ENCODE data around the gene SSH3. TPM values are rescaled to one million over a fixed set of nuclear protein-coding genes. Genes with fewer than 3 reads are reported as not detected.

Gene SSH3
- polyA plus RNA-seq, 3 donors, result 12.3 to 14.8 (median 13.0) TPM

- 10 to 14% (median 13%) methylated on average over 24 to 25 of the region's 25 CpGs for WGBS, 3 donors
- peak overlapping the region; percentile 99 for H3K27ac ChIP-seq (ENCODE audit: low read depth, low read length)
Measured at GRCh38 chr11:67352546-67353316, 49.4 kb downstream of the SSH3 start.

GRCh38 chr11:67353317-67354074 is 50.2 kb downstream of the SSH3 start, which contains the start of gene POLD4:
TSS of gene POLD4 (minus strand) at chr11:67353546. CDS start at chr11:67353399, 147 bp downstream.
- WGBS, 3 donors, result 0 to 1% (median 0%) methylated on average over 34 to 37 of the region's 37 CpGs
- H3K27ac ChIP-seq (ENCODE audit: low read depth, low read length), result peak within 1 kb of the TSS; percentile 99

GRCh38 chr11:67354075-67355022 is 51.0 kb downstream of the SSH3 start:
- WGBS, 3 donors, result 18 to 34% (median 21%) methylated on average over 7 to 8 of the region's 8 CpGs
- peak overlapping the region; percentile 99 for H3K27ac ChIP-seq (ENCODE audit: low read depth, low read length)

- peak overlapping the region; percentile 87 for H3K27ac ChIP-seq (ENCODE audit: low read depth, low read length)
- 70 to 73% (median 72%) methylated on average over 11 of the region's 11 CpGs for WGBS, 3 donors
Measured at GRCh38 chr11:67355023-67355793, 51.9 kb downstream of the SSH3 start.

GRCh38 chr11:67355794-67356386 is 52.6 kb downstream of the SSH3 start:
- WGBS, 3 donors, result 63 to 85% (median 78%) methylated on average over 4 of the region's 4 CpGs
- peak overlapping the region; percentile 87 for H3K27ac ChIP-seq (ENCODE audit: low read depth, low read length)

- peak overlapping the region; percentile 8 for H3K27ac ChIP-seq (ENCODE audit: low read depth, low read length)
- WGBS, 3 donors, result 34 to 55% (median 55%) methylated on average over 3 to 4 of the region's 4 CpGs
Measured at GRCh38 chr11:67356387-67356863, 53.1 kb downstream of the SSH3 start.

GRCh38 chr11:67356864-67357561 is 53.7 kb downstream of the SSH3 start:
- 9 to 36% (median 15%) methylated on average over 3 of the region's 3 CpGs for WGBS, 3 donors
- peak overlapping the region; percentile 8 for H3K27ac ChIP-seq (ENCODE audit: low read depth, low read length)

GRCh38 chr11:67357831-67358670 is 54.7 kb downstream of the SSH3 start:
- H3K27ac ChIP-seq (ENCODE audit: low read depth, low read length), result no peak overlapping the region
- WGBS, 3 donors, result 81 to 87% (median 85%) methylated on average over 12 of the region's 12 CpGs

Other genes starting within 250 kb of the SSH3 start
- 10 to 100 TPM; 16.0 to 26.5 (median 24.7) TPM for gene RHOD, start 246.7 kb upstream of the SSH3 start, polyA plus RNA-seq
- gene KDM2A, start 184.3 kb upstream of the SSH3 start, polyA plus RNA-seq, result 10 to 100 TPM; 14.9 to 36.4 (median 34.0) TPM
- gene GRK2, start 37.1 kb upstream of the SSH3 start, polyA plus RNA-seq, result 10 to 100 TPM; 26.8 to 70.1 (median 50.6) TPM
- 10 to 100 TPM; 13.0 to 48.7 (median 23.5) TPM for gene ANKRD13D, start 14.2 kb upstream of the SSH3 start, polyA plus RNA-seq
- 100 to 1,000 TPM; 116 to 188 (median 169) TPM for gene POLD4, start 50.0 kb downstream of the SSH3 start, polyA plus RNA-seq
- 10 to 100 TPM in 1 of 3 donors, 1 to 10 TPM in 2; 2.7 to 17.4 (median 9.9) TPM for gene CLCF1, start 70.1 kb downstream of the SSH3 start, polyA plus RNA-seq
- 10 to 100 TPM in 2 of 3 donors, 1 to 10 TPM in 1; 9.8 to 15.3 (median 10.2) TPM for gene RAD9A, start 88.5 kb downstream of the SSH3 start, polyA plus RNA-seq
- 10 to 100 TPM; 82.3 to 97.8 (median 93.6) TPM for gene PPP1CA, start 98.3 kb downstream of the SSH3 start, polyA plus RNA-seq
- 1 to 10 TPM; 2.2 to 6.6 (median 2.4) TPM for gene TBC1D10C, start 100.6 kb downstream of the SSH3 start, polyA plus RNA-seq
- gene CARNS1, start 112.1 kb downstream of the SSH3 start, polyA plus RNA-seq, result 1 to 10 TPM in 2 of 3 donors, under 1 TPM in 1; 0.32 to 2.6 (median 2.1) TPM
- 10 to 100 TPM; 32.7 to 39.5 (median 35.4) TPM for gene RPS6KB2, start 125.0 kb downstream of the SSH3 start, polyA plus RNA-seq
- 1 to 10 TPM; 2.9 to 8.0 (median 4.1) TPM for gene PTPRCAP, start 134.2 kb downstream of the SSH3 start, polyA plus RNA-seq
- gene CORO1B, start 139.9 kb downstream of the SSH3 start, polyA plus RNA-seq, result 10 to 100 TPM; 60.3 to 79.0 (median 63.4) TPM
- not detected for gene GPR152, start 149.2 kb downstream of the SSH3 start, polyA plus RNA-seq
- 1 to 10 TPM in 2 of 3 donors, under 1 TPM in 1; 0.28 to 8.4 (median 1.5) TPM for gene CABP4, start 151.8 kb downstream of the SSH3 start, polyA plus RNA-seq
- gene TMEM134, start 165.7 kb downstream of the SSH3 start, polyA plus RNA-seq, result 100 to 1,000 TPM in 2 of 3 donors, 10 to 100 TPM in 1; 42.6 to 117 (median 104) TPM
- 10 to 100 TPM; 52.0 to 93.9 (median 58.1) TPM for gene AIP, start 179.5 kb downstream of the SSH3 start, polyA plus RNA-seq
- gene PITPNM1, start 201.8 kb downstream of the SSH3 start, polyA plus RNA-seq, result 10 to 100 TPM; 11.5 to 22.8 (median 11.7) TPM
- 10 to 100 TPM; 64.4 to 78.2 (median 64.5) TPM for gene CDK2AP2, start 204.6 kb downstream of the SSH3 start, polyA plus RNA-seq
- not detected for gene CABP2, start 219.9 kb downstream of the SSH3 start, polyA plus RNA-seq